ENCODE measurements around the gene PRMT5. TPM values are rescaled to one million over a fixed set of nuclear protein-coding genes. Genes with fewer than 3 reads are reported as not detected.

The PRMT5 gene
- polyA plus RNA-seq, 1 experiment = 152 TPM

- TF ChIP-seq CTCF (IDR thresholded peaks at IDR 0.05; ENCODE audit: insufficient read depth, low read depth, low read length) = no peak
- Histone ChIP-seq H3K4me3 (ENCODE audit: low read depth, low read length) (no peak overlapping the region), H3K27me3 (ENCODE audit: control insufficient read depth, insufficient read depth, low read length) (no peaks in the 10 kb centered on the region), H3K36me3 (ENCODE audit: control insufficient read depth, insufficient read depth, low read length) (peaks cover 33% of the 10 kb centered on the region)
- CTCF ChIA-PET = interaction anchor here (1.0 kb wide), 1 partner anchor 34 kb away, joined by 3 read pairs; no protein-coding TSS in a partner anchor
- DNase-seq (ENCODE audit: low read depth) = no peak
- POLR2A ChIA-PET = no interaction called here
Observed at GRCh38 chr14:22906073-22906472, 23.1 kb downstream of the PRMT5 start.

- H3K4me3 ChIP-seq (ENCODE audit: low read depth, low read length) = no peak overlapping the region
- ChIA-PET POLR2A (no interaction called here), CTCF (interaction anchor here (1.0 kb wide), 1 partner anchor 33 kb away, joined by 3 read pairs; no protein-coding TSS in a partner anchor)
- H3K27me3 ChIP-seq (ENCODE audit: control insufficient read depth, insufficient read depth, low read length) = no peaks in the 10 kb centered on the region
- no peak for TF ChIP-seq CTCF (IDR thresholded peaks at IDR 0.05; ENCODE audit: insufficient read depth, low read depth, low read length)
- H3K36me3 ChIP-seq (ENCODE audit: control insufficient read depth, insufficient read depth, low read length) = peaks cover 33% of the 10 kb centered on the region
- no peak for DNase-seq (ENCODE audit: low read depth)
Observed at GRCh38 chr14:22905627-22906026, 23.5 kb downstream of the PRMT5 start.

GRCh38 chr14:22903742-22904087 is 25.5 kb downstream of the PRMT5 start:
- ChIA-PET POLR2A (no interaction called here), CTCF (interaction anchor here (1.3 to 1.4 kb wide), 3 partner anchors 13 to 347 kb away, joined by 3 to 4 read pairs (median 3); no protein-coding TSS in a partner anchor)
- DNase-seq (ENCODE audit: low read depth) = no peak
- Histone ChIP-seq H3K4me3 (ENCODE audit: low read depth, low read length) (no peak overlapping the region), H3K36me3 (ENCODE audit: control insufficient read depth, insufficient read depth, low read length) (peaks cover 30% of the 10 kb centered on the region), H3K27me3 (ENCODE audit: control insufficient read depth, insufficient read depth, low read length) (no peaks in the 10 kb centered on the region)
- TF ChIP-seq CTCF (IDR thresholded peaks at IDR 0.05; ENCODE audit: insufficient read depth, low read depth, low read length) = no peak

- ChIA-PET POLR2A (no interaction called here), CTCF (interaction anchor here (0.8 to 10.4 kb wide), 10 partner anchors 9 to 510 kb away, joined by 3 to 95 read pairs (median 6); partner anchors contain the start of gene LRP10)
- TF ChIP-seq CTCF (IDR thresholded peaks at IDR 0.05; ENCODE audit: insufficient read depth, low read depth, low read length) = no peak
- no peak for DNase-seq (ENCODE audit: low read depth)
- no peaks in the 10 kb centered on the region for H3K27me3 ChIP-seq (ENCODE audit: control insufficient read depth, insufficient read depth, low read length)
- peaks cover 28% of the 10 kb centered on the region for H3K36me3 ChIP-seq (ENCODE audit: control insufficient read depth, insufficient read depth, low read length)
- H3K4me3 ChIP-seq (ENCODE audit: low read depth, low read length) = no peak overlapping the region
Observed at GRCh38 chr14:22901799-22902198, 27.4 kb downstream of the PRMT5 start.

DNA sequence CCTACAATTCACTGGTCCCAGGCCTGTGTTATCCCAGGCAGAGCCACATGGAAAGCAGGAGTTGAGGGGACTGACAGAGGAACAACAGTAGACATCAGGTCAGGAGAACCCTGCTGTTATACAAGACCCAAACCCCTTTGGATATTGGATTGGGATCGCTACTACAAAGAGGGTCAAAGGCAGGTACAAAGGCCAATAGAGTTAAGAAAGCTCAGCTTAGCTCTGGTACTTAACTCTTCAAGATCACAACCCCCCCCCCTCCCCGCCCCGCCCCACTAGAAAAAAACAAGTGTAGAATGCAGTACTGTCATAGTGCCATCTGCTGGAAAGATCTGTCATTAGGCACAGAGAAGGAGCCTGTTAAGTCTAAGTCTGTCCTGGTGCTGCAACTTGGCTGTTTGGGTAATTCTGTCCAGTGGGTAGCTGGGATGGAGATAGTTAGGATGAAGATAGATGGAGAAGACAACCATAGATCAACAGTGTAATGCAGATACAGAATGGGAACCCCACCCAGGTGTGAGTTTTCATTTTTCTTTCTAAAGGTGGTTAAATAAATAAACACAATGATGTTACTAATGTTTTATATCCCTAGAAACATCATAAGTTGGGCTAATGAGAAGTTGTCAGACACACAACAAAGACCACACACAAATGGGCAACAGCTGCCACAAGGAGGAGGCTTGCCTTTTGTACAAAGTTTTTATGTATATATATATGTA is 28.9 kb downstream of the PRMT5 start:
- peaks cover 21% of the 10 kb centered on the region for H3K36me3 ChIP-seq (ENCODE audit: control insufficient read depth, insufficient read depth, low read length)
- no peak for DNase-seq (ENCODE audit: low read depth)
- ChIA-PET CTCF (interaction anchor here (0.5 to 10.4 kb wide), 25 partner anchors 10 to 386 kb away, joined by 3 to 95 read pairs (median 5); partner anchors contain the start of genes HOMEZ, LRP10, PRMT5 and REM2), POLR2A (interaction anchor here (0.5 kb wide), 1 partner anchor 16 kb away, joined by 5 read pairs; no protein-coding TSS in a partner anchor)
- no peaks in the 10 kb centered on the region for H3K27me3 ChIP-seq (ENCODE audit: control insufficient read depth, insufficient read depth, low read length)
- peak; percentile 73 for TF ChIP-seq CTCF (IDR thresholded peaks at IDR 0.05; ENCODE audit: insufficient read depth, low read depth, low read length)
- H3K4me3 ChIP-seq (ENCODE audit: low read depth, low read length) = no peak overlapping the region

Data from BJ (cell line).